Measurements from ENCODE around the gene NPRL2.

Gene NPRL2

DNA sequence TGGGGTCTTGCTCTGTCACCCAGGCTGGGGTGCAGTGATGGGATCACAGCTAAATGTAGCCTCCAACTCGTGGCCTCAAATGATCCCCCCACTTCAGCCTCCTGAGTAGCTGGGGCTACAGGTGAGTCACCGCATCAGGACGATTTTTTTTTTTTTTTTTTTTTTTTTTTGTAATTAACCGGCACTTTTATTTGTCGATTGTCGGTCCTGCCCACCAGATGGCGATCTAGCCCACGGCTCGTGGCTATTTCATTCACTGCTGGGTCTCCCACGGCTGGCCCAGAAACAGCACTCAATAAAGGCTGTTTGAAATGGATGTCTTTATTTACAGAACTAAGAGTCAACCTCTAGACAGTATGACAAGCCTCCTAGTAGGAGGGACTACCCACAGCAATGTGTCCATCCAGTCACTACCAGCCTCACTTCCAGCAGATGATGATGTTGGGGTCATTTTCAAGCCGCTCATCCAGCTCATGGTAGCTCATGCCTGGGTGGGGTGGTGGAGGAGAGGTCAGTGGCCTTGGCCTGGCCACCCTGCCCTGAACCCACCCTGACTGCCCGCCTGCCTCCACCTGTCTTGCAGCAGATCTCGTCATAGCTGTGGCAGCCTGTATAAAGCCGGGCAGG lies 3.3 kb downstream of the NPRL2 start:
- peak; percentile 75 for DNase-seq

DNA sequence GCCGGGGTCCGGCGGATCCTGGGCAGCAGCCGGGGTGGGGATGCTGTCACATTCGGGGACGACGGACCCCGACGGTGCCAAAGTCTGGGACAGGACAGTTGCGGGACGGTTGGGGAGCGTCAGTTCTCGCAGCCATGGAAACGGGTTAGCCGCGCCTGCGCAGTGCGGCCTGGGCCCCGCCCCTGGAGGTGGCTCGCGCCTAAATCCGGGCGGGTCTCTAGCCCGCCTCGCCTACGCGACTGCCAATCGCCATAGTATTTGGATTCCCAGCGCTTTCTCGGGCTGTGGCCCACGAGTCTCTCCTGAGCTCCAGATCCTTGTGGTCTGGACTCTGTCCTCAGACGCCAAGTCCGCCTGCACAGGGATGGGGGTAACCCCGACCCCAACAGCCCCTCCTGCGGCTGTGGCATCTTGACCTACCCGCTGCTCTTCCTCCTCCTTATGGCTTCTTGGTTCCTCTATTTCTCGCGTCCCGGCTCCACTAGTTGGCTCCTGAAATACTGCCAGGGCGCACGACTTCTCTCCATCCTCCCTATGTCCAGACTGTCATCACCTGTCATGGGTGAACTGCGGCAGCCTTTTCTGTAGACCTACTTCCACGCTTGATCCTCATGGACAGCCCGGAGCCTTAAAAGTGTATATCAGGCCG lies 4.9 kb downstream of the NPRL2 start, which contains the start of gene ZMYND10:
TSS of gene ZMYND10 (minus strand) at position 147 of the 649 bp plus-strand sequence. CDS start 153 bp downstream, outside the sequence.
- DNase-seq = peak; percentile 76

DNA sequence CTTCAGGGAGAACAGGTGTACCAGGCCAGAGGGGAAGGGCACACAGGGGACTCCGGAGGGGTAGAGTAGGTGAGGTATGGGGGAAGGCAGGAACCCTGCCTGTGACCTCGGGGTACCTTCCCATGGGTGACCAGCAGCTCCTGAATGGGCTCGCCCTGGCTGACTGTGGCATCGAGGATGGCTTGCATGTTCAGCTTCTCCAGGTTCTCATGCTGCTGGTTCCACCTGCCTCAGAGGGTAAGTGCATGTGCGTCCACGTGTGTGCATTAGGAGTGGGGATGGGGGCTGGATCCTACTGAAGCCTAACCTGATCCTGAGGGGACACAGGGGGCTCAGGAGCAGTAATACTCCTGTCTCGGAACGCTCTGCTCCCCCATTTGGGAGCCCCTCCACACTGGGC lies 5.6 kb downstream of the NPRL2 start:
- no peak for DNase-seq

DNA sequence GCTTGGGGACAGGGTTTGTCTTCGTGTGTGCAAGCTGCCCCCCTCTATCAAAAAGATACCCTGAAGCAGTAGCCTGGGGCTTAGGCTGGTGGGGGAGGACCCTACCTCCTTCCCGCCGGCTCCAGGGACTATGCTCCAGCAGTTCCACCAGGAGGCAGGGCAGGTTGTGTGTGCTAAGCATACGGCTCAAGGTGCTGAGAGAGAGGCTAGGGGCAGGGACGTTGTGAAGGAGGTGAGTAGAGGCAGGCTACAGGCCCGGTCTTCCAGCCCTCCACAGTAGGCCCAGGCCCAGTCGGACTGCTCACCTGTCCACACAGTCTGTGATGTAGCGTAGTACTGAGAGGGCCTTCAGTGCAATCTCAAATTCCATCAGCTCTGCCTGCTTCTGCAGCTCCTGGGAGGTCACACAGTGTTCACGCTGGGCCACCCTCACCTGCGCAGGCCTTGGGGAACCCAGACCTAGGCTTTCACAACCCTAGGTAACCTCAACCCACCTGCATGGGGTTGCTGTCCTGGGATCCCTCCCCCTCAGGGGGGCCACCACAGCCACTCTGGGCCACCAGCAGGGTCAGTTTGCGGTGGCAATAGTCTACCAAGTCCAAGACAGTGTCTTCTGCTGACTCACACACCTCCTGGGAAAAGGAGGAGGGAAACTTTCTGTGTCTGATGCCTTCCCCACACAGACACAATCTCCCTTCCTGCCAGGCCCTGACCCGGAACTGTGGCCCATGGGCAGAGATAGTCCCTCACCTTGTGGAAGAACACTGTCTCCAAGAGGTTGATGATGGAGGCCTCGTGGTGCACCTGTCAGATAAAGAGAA lies 7.6 kb downstream of the NPRL2 start:
- DNase-seq = no peak

DNA sequence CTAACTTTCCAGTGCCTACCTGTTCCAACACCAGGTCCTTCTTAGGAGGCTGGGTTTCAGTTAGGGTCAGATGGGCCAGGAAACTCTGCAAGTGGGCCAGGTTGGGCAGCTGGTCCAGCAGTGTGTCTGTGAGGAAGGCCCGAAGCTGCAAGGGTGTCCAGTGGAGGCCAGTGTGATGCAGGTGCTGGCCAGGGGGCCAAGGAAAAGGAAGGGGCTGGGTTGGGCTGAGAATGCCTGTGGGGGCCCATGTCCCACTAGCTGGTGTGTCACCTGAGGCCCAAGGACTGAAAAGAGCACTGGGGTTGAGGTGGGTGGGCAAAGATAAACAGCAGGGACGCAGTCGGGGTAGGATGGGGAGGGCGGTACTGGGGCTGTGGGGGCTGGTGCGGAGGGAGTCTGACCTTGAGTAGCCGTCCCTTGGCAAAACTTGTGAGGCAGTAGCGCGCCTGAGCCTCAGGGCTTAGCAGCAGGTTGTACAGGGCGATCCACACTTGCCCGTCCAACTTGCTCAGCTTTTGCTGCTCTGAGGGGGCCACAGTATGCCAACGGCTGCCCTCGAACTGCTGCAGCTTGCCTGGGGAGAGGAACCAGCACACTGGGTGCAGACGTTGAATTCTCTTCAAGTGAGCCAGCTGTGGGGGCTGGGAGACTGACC lies 8.5 kb downstream of the NPRL2 start:
- no peak for DNase-seq

DNA sequence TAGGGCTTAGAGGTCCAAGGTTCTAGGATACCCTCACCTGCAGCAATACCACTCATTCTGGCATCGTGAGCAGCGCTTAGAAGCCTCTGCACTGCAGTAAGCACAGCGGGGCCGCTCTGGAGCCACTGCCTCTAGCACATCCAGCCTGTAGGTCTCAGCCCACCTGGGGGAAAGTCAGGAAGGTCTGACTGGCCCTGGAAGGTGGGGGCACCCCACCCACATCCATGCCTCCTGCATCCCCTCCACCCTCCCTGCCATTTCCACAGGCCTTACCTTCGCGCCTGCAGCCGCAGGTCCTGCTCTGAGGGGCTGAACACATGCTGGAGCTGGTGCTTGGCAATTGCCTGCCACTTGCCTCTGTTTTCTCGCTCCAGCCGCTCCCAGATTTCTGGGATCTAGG lies 9.0 kb downstream of the NPRL2 start:
- DNase-seq = no peak

DNA sequence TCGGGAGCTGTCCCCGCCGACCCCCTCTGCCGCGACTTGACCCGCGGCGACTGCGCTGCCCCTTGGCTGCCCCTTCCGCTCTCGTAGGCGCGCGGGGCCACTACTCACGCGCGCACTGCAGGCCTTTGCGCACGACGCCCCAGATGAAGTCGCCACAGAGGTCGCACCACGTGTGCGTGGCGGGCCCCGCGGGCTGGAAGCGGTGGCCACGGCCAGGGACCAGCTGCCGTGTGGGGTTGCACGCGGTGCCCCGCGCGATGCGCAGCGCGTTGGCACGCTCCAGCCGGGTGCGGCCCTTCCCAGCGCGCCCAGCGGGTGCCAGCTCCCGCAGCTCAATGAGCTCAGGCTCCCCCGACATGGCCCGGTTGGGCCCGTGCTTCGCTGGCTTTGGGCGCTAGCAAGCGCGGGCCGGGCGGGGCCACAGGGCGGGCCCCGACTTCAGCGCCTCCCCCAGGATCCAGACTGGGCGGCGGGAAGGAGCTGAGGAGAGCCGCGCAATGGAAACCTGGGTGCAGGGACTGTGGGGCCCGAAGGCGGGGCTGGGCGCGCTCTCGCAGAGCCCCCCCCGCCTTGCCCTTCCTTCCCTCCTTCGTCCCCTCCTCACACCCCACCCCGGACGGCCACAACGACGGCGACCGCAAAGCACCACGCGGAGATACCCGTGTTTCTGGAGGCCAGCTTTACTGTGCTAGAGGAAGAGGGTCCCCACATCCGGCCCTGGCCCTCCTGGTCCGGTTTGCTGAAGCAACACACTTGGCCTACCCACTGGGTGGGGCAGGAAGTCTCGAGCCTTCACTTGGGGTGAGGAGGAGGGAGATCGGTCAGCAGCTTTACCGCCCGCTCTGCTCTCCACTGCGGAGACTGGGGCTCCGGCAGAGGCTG lies 9.9 kb downstream of the NPRL2 start, which contains the start of gene RASSF1:
TSS of gene RASSF1 (minus strand) at position 389 of the 882 bp plus-strand sequence. CDS start at position 358, 31 bp downstream.
- peak; percentile 87 for DNase-seq

DNA sequence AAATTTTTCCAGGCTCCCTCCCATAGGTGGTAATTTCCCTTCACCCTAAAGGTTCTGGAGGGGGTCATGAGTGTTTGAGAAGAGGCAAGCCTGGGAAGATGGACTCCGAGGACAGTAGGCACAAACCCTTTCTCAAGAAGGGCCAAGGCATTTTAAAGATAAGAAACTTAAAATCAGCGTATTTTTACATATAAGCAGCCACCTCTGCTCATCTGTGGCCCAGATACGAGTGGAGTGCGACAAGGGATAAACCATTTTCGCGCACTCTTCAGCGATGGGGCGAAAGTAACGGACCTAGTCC lies 10.5 kb downstream of the NPRL2 start:
- no peak for DNase-seq

DNA sequence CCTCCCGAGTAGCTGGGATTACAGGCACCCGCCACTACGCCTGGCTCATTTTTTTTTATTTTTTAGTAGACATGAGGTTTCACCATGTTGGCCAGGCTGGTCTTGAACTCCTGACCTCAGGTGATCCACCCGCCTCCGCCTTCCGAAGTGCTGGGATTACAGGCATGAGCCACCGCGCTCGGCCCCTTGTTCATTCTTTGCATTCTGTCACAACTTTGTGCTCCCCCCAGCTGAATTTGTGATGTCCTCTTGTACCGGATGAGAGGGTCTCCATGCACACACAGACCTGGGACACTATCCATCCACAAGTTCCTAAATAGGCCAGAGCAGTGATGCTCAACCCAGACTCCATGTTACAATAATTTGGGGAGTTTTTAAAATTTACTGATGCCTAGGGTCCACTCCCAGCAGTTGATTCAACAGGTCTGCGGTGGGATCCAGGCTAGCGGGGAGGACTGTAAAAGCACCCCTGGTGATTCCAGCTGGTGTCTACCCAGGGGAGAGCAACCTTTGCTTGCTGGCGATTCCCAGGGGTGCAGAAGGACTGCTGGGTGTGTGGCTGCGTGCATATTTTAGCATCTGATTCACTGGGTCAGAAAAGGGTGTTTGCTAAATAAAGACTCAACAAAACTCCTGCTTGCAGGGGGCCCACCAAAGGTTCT lies 11.0 kb downstream of the NPRL2 start:
- no peak for DNase-seq

DNA sequence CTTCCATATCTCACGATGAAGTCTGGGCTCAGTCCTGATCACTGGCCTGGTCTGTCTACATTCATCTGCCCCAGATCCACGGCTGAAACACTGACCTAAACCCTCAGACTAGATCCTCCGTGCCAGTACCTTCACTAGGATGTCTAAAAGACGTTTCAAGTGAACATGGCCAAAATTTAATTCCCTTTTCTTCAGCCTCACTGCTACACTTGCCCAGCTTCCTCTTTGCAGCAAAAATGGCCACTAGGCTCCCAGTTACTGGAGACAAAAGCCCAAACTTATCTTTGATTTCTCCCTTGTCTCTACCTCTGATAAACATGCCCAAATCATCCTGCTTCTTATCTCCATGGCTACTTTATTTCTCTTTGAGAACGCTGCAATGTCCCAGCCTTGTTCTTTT lies 11.6 kb downstream of the NPRL2 start:
- DNase-seq = no peak

DNA sequence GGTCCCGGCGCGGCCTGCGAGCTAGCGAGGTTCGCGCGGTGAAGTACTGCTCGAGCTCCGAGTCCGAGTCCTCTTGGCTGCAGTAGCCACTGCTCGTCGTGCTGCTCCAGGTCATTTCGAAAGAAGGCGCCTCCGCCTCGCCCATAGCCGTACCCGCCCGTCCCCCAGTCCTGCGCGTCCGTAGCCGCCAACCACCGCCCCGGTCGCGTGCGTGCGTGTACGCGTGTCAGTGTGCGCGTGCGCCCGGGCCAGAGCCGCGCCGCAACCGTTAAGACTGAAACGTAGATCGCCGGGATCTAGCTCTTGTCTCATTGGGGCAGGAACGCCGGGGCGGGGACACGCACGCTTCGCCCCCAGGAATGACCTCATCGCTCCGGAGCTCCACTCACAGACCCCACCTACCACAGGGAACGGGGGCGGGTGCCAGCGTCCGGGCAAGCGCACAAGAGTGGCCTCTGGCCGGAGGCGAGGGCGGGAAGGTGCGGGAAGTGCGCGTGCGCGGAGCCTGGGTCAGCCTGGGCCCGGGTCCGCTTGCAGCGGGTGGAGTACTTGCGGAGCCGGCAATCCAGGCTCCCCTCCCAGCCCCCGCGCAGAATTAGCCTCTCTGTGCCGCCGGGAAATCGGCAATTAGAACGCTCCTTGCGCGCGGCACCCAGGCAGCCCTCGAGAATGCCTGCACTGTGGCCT lies 13.3 kb downstream of the NPRL2 start:
- peak; percentile 99 for DNase-seq

DNA sequence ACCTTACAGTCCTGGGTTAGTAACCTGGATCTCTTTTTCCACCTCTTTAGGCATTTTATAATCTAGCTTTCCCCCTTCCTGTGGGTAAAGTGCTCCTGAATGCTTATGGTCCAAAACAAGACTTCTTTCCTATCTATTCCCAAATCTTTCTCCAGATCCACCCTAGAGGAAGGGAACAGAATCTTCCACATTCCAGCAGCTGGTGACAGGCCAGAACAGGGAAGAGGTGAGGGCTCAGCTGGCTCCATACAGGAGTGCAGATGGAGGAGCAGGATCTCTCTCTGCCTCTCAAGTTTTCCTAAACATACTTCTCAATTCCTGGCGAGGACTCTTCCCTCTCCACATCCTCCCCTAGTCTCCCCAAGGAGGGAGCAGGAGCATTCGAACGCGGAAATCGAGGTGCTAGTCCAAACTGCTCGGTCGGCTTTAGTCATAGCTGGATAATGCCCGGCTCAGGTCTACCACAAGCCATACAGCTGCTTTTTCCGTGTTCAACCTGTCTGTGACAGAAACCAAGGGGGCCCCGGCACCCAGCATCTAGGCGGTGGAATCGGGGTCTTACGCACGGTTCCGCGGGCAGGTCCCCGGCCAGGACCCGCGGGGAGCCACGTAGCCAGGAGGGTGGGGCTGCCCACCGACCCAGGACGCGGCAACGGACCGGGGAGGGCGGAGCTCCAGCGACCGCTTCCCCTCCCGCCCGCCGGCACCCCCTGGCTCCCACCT lies 14.0 kb downstream of the NPRL2 start:
- no peak for DNase-seq

DNA sequence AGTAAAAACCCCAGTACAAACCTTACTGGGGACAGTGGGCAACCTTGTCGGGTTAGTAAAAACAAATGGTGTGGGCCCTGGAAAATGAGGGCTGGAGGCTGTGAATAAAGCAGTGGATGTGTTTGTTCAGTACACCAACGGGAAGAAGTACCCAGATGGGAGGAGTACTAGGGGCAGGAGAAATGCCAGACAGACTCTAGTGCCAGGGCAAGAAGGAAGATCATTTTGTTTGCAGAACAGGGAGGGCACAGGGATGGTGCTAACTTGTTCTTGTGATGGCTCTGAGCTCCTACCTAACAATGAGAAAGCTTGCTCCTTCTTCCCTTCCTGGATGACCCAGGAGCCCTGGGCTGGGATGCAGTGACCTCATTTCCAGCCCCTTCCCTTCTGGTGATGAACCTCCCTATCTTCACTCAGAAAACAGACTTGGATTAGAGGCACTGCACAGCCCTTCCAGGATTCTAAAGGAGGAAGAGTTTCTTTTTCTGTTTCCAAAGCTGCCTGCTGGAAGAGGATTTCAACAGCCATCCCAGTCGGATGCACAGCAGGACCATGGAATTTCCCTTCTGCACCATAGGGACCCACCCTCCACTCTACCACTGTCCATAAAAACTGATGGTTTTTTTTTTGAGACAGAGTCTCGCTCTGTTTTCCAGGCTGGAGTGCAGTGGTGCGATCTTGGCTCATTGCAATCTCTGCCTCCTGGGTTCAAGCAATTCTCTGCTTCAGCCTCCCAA lies 16.1 kb downstream of the NPRL2 start:
- DNase-seq = no peak

DNA sequence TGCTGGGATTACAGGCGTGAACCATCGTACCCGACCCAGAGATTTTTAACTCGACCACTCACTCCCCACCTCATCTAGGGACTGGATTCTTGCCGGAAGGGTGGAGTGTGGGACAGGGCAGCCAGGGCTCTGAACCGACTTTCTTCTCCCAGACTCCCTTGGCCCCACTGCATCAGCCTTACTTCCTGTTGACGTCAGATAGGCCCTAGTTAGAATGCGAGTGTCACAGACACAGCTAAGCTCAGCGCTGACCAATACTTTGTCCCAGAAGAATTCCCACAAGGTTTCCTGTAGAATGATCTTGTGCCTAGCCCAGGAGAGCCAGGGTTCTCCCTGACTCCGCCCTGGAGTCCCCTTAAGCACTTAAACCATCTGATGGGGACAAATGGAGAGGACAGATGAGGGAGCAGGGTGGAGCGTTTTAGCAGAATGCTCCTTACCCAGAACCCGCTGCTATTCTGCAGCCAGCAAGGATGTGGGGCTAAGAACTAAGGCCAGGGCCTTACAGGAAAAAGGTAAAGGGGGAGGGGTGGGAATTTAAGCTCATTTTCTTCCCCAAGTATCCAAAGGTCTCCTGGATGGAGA lies 16.7 kb downstream of the NPRL2 start:
- DNase-seq = no peak

DNA sequence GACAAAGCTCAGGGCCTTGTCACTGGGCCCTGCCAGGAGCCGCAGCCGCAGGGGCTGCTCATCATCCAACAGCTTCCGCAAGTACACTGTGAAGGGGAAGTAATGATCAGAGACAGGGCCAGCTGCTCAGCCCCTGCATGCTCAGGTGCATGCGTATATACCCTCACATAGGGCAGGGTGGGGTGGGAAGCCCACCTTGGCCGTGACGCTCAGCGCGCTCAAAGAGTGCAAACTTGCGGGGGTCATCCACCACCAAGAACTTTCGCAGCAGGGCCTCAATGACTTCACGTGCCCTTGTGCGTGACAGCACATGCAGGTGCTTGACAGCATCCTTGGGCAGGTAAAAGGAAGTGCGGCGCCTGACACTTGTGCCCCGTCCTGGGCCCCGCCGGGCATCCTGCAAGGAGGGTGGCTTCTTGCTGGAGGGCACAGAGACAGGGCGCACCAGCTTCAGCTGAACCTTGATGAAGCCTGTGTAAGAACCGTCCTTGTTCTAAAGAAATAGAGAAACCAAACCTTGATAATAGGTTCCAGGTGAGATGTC lies 19.1 kb downstream of the NPRL2 start:
- no peak for DNase-seq

DNA sequence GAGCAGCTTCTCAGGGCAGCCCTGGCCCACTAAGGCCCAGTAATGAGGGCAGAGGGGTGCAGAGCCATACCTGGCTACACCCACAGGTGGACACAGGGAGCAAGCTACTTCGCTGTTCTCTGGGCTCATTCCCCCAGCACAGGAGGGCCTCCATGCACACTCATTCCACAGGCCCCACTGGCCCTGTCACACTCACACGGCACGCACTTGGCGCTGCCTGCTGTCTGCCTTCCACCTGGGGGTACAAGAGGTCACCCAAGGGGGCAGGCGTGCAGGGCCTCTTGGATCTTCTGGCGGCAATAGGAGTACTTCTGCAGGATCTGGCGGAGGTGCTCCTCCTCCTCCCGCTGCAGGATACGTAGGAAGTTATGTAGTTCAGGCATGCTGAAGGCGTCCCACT lies 20.2 kb downstream of the NPRL2 start:
- no peak for DNase-seq

DNA sequence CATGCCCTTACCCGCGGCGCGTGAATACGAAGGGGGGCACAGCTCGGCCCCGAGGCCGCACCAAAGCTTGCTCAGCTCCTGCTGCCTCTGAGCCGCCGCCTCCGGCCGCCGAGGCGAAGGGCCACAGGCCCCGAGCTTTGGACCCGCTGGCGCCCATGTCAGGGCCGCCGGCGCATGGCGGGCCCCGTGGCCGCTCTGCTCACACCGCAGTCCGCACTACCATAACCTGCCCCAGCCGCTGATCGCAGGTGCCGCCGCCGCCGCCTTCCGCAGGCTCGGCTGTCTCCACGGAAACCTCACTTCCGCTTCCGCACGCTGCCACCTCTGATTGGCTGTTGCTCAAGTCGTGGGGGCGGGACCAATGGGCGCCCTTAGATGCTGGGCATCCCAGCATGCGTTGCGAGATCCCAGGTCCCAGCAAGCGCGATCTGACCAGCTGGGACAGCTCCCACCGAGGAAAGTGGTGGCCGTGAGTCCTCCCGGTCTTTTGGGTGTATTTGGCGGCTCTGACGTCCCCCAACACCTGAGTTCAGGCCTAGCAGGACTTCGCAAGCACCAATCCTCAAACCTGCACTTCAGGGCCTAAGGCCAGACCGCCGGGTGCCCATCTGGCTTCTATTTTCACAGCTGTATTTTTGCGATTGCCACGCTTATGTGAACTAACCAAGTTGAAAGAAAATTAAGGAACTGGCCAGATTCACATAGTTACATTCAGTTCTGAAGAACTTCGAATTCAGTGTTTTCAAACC lies 22.5 kb downstream of the NPRL2 start, which contains the start of gene TUSC2:
TSS of gene TUSC2 (minus strand) at position 281 of the 749 bp plus-strand sequence. CDS start at position 157, 124 bp downstream.
- peak; percentile 96 for DNase-seq

DNA sequence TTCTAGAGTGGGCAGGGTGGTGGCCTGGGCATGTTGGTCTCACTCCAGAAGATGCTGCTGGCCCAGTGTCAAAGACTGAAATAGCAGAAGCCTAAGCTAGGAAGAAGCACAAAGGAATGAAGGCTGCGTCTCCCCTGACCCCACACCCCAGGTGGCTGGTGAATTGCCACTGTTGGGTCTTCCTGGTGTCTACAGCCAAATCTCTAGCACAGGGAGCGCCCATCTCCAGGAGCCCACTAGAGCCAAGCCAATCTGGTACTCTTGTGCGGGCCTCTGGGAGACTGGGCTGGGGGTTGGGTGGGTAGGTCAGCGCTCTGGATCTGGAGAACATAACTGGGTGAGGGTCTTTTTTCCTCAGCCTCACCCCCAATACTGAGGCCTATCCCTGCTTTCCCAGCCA lies 23.4 kb downstream of the NPRL2 start:
- peak; percentile 21 for DNase-seq

All from left hindlimb (tissue), 1 donor.